Measurements from ENCODE around the gene PLCH2.

The PLCH2 gene

DNA sequence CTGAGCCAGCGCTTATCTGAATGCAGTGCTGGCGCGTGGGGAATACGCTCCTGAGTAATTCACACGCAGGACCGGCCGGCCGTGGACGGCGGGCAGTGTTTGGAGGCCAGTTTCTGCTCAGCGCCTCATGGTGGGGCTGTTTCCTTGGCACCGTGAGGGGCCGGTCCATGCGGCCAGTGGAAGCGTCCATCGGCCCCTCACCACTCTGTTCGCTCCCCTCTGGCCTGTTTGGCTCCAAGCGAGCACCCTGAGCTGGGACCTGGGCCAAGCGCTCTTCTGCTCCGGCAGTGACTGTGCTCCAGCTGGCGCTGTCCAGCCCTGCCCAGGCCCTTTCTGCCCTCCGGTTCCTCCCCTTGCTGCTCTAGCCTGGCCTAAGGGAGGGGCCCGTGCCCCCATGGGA lies 16.3 kb upstream of the PLCH2 start:
- H3K4me1 ChIP-seq (ENCODE audit: control insufficient read depth, low read depth, low read length), result no peaks in the 10 kb centered on the region
- no peak overlapping the region for H3K18ac ChIP-seq (ENCODE audit: low read length)
- no peak overlapping the region for H2AK5ac ChIP-seq (ENCODE audit: low read length)
- H4K8ac ChIP-seq (ENCODE audit: low read depth, low read length), result no peak overlapping the region
- no peak overlapping the region for H4K5ac ChIP-seq (ENCODE audit: low read length)
- H3K27ac ChIP-seq (ENCODE audit: low read depth, low read length), result no peak overlapping the region
- H3K4ac ChIP-seq (ENCODE audit: low read depth, low read length), result no peak overlapping the region
- no peaks in the 10 kb centered on the region for H3K27me3 ChIP-seq (ENCODE audit: insufficient read depth, low read length, poor library complexity)
- H3K4me2 ChIP-seq (ENCODE audit: low read length), result no peak overlapping the region
- H3K23ac ChIP-seq (ENCODE audit: low read length), result no peak overlapping the region
- no peak overlapping the region for H3K4me3 ChIP-seq (ENCODE audit: low read length)
- no CpG with 5 or more reads among the region's 23 CpGs for WGBS (ENCODE audit: extremely low coverage, insufficient coverage, low lambda C conversion rate)
- H3K36me3 ChIP-seq (ENCODE audit: control insufficient read depth, insufficient read depth, low read length), result no peaks in the 10 kb centered on the region
- no peak overlapping the region for H2BK15ac ChIP-seq (replicated peaks; ENCODE audit: low read depth)
- H3K79me1 ChIP-seq (ENCODE audit: low read length), result no peaks in the 10 kb centered on the region
- DNase-seq, result no peak
- no peak overlapping the region for H2BK120ac ChIP-seq (ENCODE audit: low read depth, low read length)
- no peak overlapping the region for H2BK5ac ChIP-seq (ENCODE audit: low read length)
- no peak overlapping the region for H3K9ac ChIP-seq (ENCODE audit: low read length)
- H3K79me2 ChIP-seq (ENCODE audit: control insufficient read depth, insufficient read depth, low read length), result no peaks in the 10 kb centered on the region
- H3K56ac ChIP-seq (ENCODE audit: low read length), result no peak overlapping the region

DNA sequence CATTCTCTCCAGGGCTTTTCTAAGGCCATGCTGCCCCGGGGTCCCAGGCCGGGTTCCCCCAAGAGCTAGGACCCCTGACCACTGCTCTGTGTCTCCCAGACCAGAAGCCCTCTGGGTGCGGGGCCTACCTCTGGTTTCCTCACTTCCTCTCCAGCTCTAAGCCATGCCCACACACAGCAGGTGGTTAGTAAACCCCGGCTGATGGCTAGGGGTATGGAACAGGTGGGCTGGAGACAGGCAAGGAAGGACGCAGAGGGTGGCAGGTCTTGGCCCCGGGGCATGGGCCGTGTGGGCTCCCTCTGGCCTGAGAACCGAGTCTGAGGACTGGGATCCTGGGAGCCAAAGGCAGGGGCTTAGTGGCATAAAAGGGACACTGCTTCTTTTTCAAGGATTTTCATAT lies 15.9 kb upstream of the PLCH2 start:
- no peak overlapping the region for H2BK15ac ChIP-seq (replicated peaks; ENCODE audit: low read depth)
- H2BK120ac ChIP-seq (ENCODE audit: low read depth, low read length), result no peak overlapping the region
- no peak overlapping the region for H3K4me2 ChIP-seq (ENCODE audit: low read length)
- H3K36me3 ChIP-seq (ENCODE audit: control insufficient read depth, insufficient read depth, low read length), result no peaks in the 10 kb centered on the region
- H3K4ac ChIP-seq (ENCODE audit: low read depth, low read length), result no peak overlapping the region
- H4K5ac ChIP-seq (ENCODE audit: low read length), result no peak overlapping the region
- no peak overlapping the region for H3K23ac ChIP-seq (ENCODE audit: low read length)
- no peak overlapping the region for H3K56ac ChIP-seq (ENCODE audit: low read length)
- no peak overlapping the region for H2AK5ac ChIP-seq (ENCODE audit: low read length)
- no peak overlapping the region for H4K8ac ChIP-seq (ENCODE audit: low read depth, low read length)
- H3K4me1 ChIP-seq (ENCODE audit: control insufficient read depth, low read depth, low read length), result no peaks in the 10 kb centered on the region
- H3K27me3 ChIP-seq (ENCODE audit: insufficient read depth, low read length, poor library complexity), result no peaks in the 10 kb centered on the region
- no peak overlapping the region for H2BK5ac ChIP-seq (ENCODE audit: low read length)
- H3K9ac ChIP-seq (ENCODE audit: low read length), result no peak overlapping the region
- WGBS (ENCODE audit: extremely low coverage, insufficient coverage, low lambda C conversion rate), result no CpG with 5 or more reads among the region's 8 CpGs
- H3K18ac ChIP-seq (ENCODE audit: low read length), result no peak overlapping the region
- no peak overlapping the region for H3K27ac ChIP-seq (ENCODE audit: low read depth, low read length)
- H3K79me2 ChIP-seq (ENCODE audit: control insufficient read depth, insufficient read depth, low read length), result no peaks in the 10 kb centered on the region
- no peaks in the 10 kb centered on the region for H3K79me1 ChIP-seq (ENCODE audit: low read length)
- no peak overlapping the region for H3K4me3 ChIP-seq (ENCODE audit: low read length)
- no peak for DNase-seq

DNA sequence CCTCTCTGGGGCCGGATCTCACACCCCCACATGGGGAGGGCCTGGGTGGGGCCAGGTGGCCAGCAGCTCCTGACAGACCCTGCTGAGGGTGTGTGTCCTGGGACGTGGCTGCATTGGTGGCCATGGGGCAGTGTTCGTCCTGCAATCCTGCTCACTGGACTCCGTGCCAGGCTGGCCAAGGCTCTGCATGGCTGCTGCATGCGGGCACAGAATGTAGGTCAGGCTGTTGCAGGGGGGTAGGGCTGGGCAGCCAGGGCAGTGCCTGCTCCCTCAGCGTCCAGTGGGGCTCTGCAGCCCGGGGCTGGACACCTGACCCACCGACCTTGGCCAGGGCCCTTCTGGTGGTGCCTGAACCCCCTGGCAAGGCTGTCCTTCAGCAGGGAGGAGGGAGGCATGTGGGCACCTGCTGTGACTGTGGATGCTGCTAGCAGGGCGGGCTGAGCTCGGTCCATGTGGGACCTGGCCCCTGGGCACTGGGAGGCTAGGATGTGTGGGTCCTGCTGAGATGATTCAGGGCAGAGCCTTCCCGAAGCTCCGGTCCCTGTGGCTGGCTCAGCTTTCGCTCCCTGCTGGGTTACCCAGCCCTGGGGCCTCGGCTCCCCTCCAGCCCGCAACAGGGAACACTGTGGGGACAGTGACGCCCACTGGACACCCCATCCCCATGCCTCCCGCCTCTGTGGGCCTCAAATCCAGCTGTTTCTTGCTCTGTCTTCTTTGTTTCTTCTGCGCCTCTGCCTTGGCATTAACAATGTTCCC lies 14.9 kb upstream of the PLCH2 start:
- Histone ChIP-seq H4K5ac (ENCODE audit: low read length) (no peak overlapping the region), H4K8ac (ENCODE audit: low read depth, low read length) (no peak overlapping the region), H3K36me3 (ENCODE audit: control insufficient read depth, insufficient read depth, low read length) (no peaks in the 10 kb centered on the region), H3K79me2 (ENCODE audit: control insufficient read depth, insufficient read depth, low read length) (no peaks in the 10 kb centered on the region), H3K4me2 (ENCODE audit: low read length) (no peak overlapping the region), H3K4me1 (ENCODE audit: control insufficient read depth, low read depth, low read length) (no peaks in the 10 kb centered on the region), H2AK5ac (ENCODE audit: low read length) (no peak overlapping the region), H3K27ac (ENCODE audit: low read depth, low read length) (no peak overlapping the region), H2BK120ac (ENCODE audit: low read depth, low read length) (no peak overlapping the region), H3K9ac (ENCODE audit: low read length) (no peak overlapping the region), H2BK5ac (ENCODE audit: low read length) (no peak overlapping the region), H3K56ac (ENCODE audit: low read length) (no peak overlapping the region), H3K23ac (ENCODE audit: low read length) (no peak overlapping the region), H3K79me1 (ENCODE audit: low read length) (no peaks in the 10 kb centered on the region), H2BK15ac (replicated peaks; ENCODE audit: low read depth) (no peak overlapping the region), H3K27me3 (ENCODE audit: insufficient read depth, low read length, poor library complexity) (no peaks in the 10 kb centered on the region), H3K18ac (ENCODE audit: low read length) (no peak overlapping the region), H3K4ac (ENCODE audit: low read depth, low read length) (no peak overlapping the region), H3K4me3 (ENCODE audit: low read length) (no peak overlapping the region)
- no CpG with 5 or more reads among the region's 18 CpGs for WGBS (ENCODE audit: extremely low coverage, insufficient coverage, low lambda C conversion rate)
- DNase-seq, result no peak

DNA sequence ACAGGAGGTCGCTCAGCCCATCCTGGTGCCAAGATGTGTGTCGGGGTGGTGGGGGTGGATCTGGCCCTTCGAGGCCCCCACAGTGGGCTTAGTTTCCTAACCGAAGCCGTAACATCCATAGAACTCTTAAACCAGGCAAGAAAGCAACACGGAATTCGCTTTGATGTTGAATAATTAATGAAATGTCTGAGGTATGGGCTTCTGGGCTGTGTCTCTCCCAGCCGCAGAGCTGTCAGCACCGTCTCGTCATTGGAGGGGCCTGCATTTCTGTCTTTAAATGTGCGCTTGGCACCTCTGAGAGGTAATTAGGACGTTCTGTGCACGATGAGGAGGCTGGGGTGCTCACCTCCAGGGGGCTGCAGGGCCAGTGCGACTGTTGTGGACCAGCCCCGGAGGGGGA lies 13.3 kb upstream of the PLCH2 start:
- no peak overlapping the region for H2AK5ac ChIP-seq (ENCODE audit: low read length)
- H4K8ac ChIP-seq (ENCODE audit: low read depth, low read length), result no peak overlapping the region
- no peak overlapping the region for H2BK120ac ChIP-seq (ENCODE audit: low read depth, low read length)
- H4K5ac ChIP-seq (ENCODE audit: low read length), result no peak overlapping the region
- H2BK15ac ChIP-seq (replicated peaks; ENCODE audit: low read depth), result no peak overlapping the region
- H3K4me1 ChIP-seq (ENCODE audit: control insufficient read depth, low read depth, low read length), result no peaks in the 10 kb centered on the region
- no peaks in the 10 kb centered on the region for H3K79me2 ChIP-seq (ENCODE audit: control insufficient read depth, insufficient read depth, low read length)
- no peak for DNase-seq
- no peak overlapping the region for H2BK5ac ChIP-seq (ENCODE audit: low read length)
- H3K56ac ChIP-seq (ENCODE audit: low read length), result no peak overlapping the region
- no peak overlapping the region for H3K4me2 ChIP-seq (ENCODE audit: low read length)
- H3K4me3 ChIP-seq (ENCODE audit: low read length), result no peak overlapping the region
- H3K27me3 ChIP-seq (ENCODE audit: insufficient read depth, low read length, poor library complexity), result no peaks in the 10 kb centered on the region
- H3K27ac ChIP-seq (ENCODE audit: low read depth, low read length), result no peak overlapping the region
- no peaks in the 10 kb centered on the region for H3K36me3 ChIP-seq (ENCODE audit: control insufficient read depth, insufficient read depth, low read length)
- no peaks in the 10 kb centered on the region for H3K79me1 ChIP-seq (ENCODE audit: low read length)
- H3K23ac ChIP-seq (ENCODE audit: low read length), result no peak overlapping the region
- no peak overlapping the region for H3K4ac ChIP-seq (ENCODE audit: low read depth, low read length)
- no peak overlapping the region for H3K18ac ChIP-seq (ENCODE audit: low read length)
- no CpG with 5 or more reads among the region's 15 CpGs for WGBS (ENCODE audit: extremely low coverage, insufficient coverage, low lambda C conversion rate)
- H3K9ac ChIP-seq (ENCODE audit: low read length), result no peak overlapping the region

DNA sequence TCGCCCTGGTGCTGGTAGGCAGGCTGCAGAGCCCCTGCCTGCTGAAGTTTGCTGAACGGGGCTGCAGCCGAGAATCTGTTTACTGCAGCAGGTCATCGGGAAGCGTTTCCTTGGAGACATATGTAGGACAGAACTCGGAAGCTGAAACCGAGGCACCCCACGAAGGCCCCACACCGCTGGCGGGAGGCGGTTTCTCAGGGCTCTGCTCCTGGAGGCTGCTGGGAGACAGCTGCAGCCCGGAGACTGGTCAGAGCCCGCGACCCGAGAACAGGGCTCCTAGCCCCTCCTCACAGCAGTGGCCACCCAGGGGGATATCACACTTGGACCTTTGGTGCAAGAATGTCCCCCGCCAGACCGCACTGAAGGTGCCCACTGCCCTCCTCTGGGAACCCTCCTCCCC lies 12.7 kb upstream of the PLCH2 start:
- Histone ChIP-seq H3K79me1 (ENCODE audit: low read length) (no peaks in the 10 kb centered on the region), H3K56ac (ENCODE audit: low read length) (no peak overlapping the region), H4K8ac (ENCODE audit: low read depth, low read length) (no peak overlapping the region), H3K27ac (ENCODE audit: low read depth, low read length) (no peak overlapping the region), H2BK15ac (replicated peaks; ENCODE audit: low read depth) (no peak overlapping the region), H3K4me3 (ENCODE audit: low read length) (no peak overlapping the region), H3K4ac (ENCODE audit: low read depth, low read length) (no peak overlapping the region), H3K9ac (ENCODE audit: low read length) (no peak overlapping the region), H3K4me1 (ENCODE audit: control insufficient read depth, low read depth, low read length) (no peaks in the 10 kb centered on the region), H4K5ac (ENCODE audit: low read length) (no peak overlapping the region), H2AK5ac (ENCODE audit: low read length) (no peak overlapping the region), H2BK120ac (ENCODE audit: low read depth, low read length) (no peak overlapping the region), H3K23ac (ENCODE audit: low read length) (no peak overlapping the region), H3K36me3 (ENCODE audit: control insufficient read depth, insufficient read depth, low read length) (no peaks in the 10 kb centered on the region), H3K18ac (ENCODE audit: low read length) (no peak overlapping the region), H3K4me2 (ENCODE audit: low read length) (no peak overlapping the region), H2BK5ac (ENCODE audit: low read length) (no peak overlapping the region), H3K79me2 (ENCODE audit: control insufficient read depth, insufficient read depth, low read length) (no peaks in the 10 kb centered on the region), H3K27me3 (ENCODE audit: insufficient read depth, low read length, poor library complexity) (no peaks in the 10 kb centered on the region)
- no CpG with 5 or more reads among the region's 17 CpGs for WGBS (ENCODE audit: extremely low coverage, insufficient coverage, low lambda C conversion rate)
- no peak for DNase-seq
